ENCODE data around the gene ENTPD2.
"Not testable (repeated sequence)": the region's sequence is repeated elsewhere in the genome, so short reads cannot be mapped to it uniquely, and the experiment has no call there.

ENTPD2 gene

GRCh38 chr9:137015976-137016375 is 37.9 kb downstream of the ENTPD2 start:
- DNase-seq (ENCODE audit: low read depth in 2 of 2) = no peak

GRCh38 chr9:137015540-137015930 is 38.3 kb downstream of the ENTPD2 start:
- no peak for DNase-seq (ENCODE audit: low read depth in 2 of 2)

GRCh38 chr9:137014776-137015539 is 38.9 kb downstream of the ENTPD2 start:
- no peak for DNase-seq (ENCODE audit: low read depth in 2 of 2)

GRCh38 chr9:137014166-137014565 is 39.7 kb downstream of the ENTPD2 start:
- DNase-seq (ENCODE audit: low read depth in 2 of 2) = no peak

GRCh38 chr9:137013571-137013940 is 40.3 kb downstream of the ENTPD2 start:
- no peak for DNase-seq (ENCODE audit: low read depth in 2 of 2)

GRCh38 chr9:137012694-137013570 is 40.9 kb downstream of the ENTPD2 start:
- DNase-seq (ENCODE audit: low read depth in 2 of 2) = no peak

- DNase-seq (ENCODE audit: low read depth in 2 of 2) = no peak
Observed at GRCh38 chr9:137011907-137012675, 41.8 kb downstream of the ENTPD2 start.

GRCh38 chr9:137011156-137011555 is 42.7 kb downstream of the ENTPD2 start:
- no peak for DNase-seq (ENCODE audit: low read depth in 2 of 2)

GRCh38 chr9:137009938-137010732 is 43.7 kb downstream of the ENTPD2 start:
- no peak for DNase-seq (ENCODE audit: low read depth in 2 of 2)

- DNase-seq (ENCODE audit: low read depth in 2 of 2) = no peak
Observed at GRCh38 chr9:137009217-137009616, 44.6 kb downstream of the ENTPD2 start.

GRCh38 chr9:137008312-137008711 is 45.5 kb downstream of the ENTPD2 start:
- no peak for DNase-seq (ENCODE audit: low read depth in 2 of 2)

- DNase-seq (ENCODE audit: low read depth in 2 of 2) = no peak
Observed at GRCh38 chr9:137007816-137008270, 46.0 kb downstream of the ENTPD2 start.

- no peak for DNase-seq (ENCODE audit: low read depth in 2 of 2)
Observed at GRCh38 chr9:137007108-137007815, 46.6 kb downstream of the ENTPD2 start.

- DNase-seq (ENCODE audit: low read depth in 2 of 2) = no peak
Observed at GRCh38 chr9:137006116-137007003, 47.5 kb downstream of the ENTPD2 start.

GRCh38 chr9:137004285-137004684 is 49.6 kb downstream of the ENTPD2 start:
- DNase-seq (ENCODE audit: low read depth in 2 of 2) = not testable (repeated sequence)

- DNase-seq (ENCODE audit: low read depth in 2 of 2) = no peak
Observed at GRCh38 chr9:137002646-137003041, 51.2 kb downstream of the ENTPD2 start.

- DNase-seq (ENCODE audit: low read depth in 2 of 2) = no peak
Observed at GRCh38 chr9:137001857-137002645, 51.8 kb downstream of the ENTPD2 start.

GRCh38 chr9:137000177-137000930 is 53.5 kb downstream of the ENTPD2 start:
- DNase-seq (ENCODE audit: low read depth in 2 of 2) = no peak

Measured in stimulated activated CD4-positive, alpha-beta T cell treated with anti-CD3 and anti-CD28 coated beads, Interleukin-15, amount 100 ng/mL, for 48 hours (primary cell).